Measurements from ENCODE around the gene ALDH5A1. TPM values are rescaled to one million over a fixed set of nuclear protein-coding genes. Genes with fewer than 3 reads are reported as not detected.

The ALDH5A1 gene
- total and polyA plus RNA-seq, 2 of the 13 experiments (the other 11 are each of a cell fraction or from before 2014, with no cell fraction given) = 12.8 to 32.5 TPM

- TF ChIP-seq RNF219 (CRISPR knock-in tag; IDR thresholded peaks at IDR 0.05) (no peak), KMT2B (CRISPR knock-in tag; IDR thresholded peaks at IDR 0.05) (no peak), HOXA5 (CRISPR knock-in tag; IDR thresholded peaks at IDR 0.05) (no peak), ZNF710 (CRISPR knock-in tag; IDR thresholded peaks at IDR 0.05; ENCODE audit: borderline replicate concordance) (no peak), ZNF142 (CRISPR knock-in tag; IDR thresholded peaks at IDR 0.05) (no peak), BORCS8-MEF2B (CRISPR knock-in tag; IDR thresholded peaks at IDR 0.05) (no peak), GTF2F1 (IDR thresholded peaks at IDR 0.05; ENCODE audit: low read length) (no peak), MXI1 (IDR thresholded peaks at IDR 0.05; ENCODE audit: borderline replicate concordance, low read depth, low read length) (no peak), FOXP1 (IDR thresholded peaks at IDR 0.05) (no peak), FOXP1 (CRISPR knock-in tag; IDR thresholded peaks at IDR 0.05) (no peak), ZNF121 (CRISPR knock-in tag; IDR thresholded peaks at IDR 0.05) (no peak)
Observed at GRCh38 chr6:24543683-24544082, 48.9 kb downstream of the ALDH5A1 start (continued).

All from HepG2 (cell line).